Rectal smooth muscle tissue (tissue), 1 donor: ENCODE data around the gene PTDSS2.

Experiments
- H3K27ac ChIP-seq: one replicate; pipeline ENCODE4 v1.7.0; 2013; ENCODE audit warnings: low read depth, low read length, inconsistent platforms
- H3K27me3 ChIP-seq: one replicate; pipeline ENCODE4 v1.7.0; 2013; ENCODE audit warnings: low read length; ENCODE audit not compliant: control insufficient read depth, insufficient read depth
- H3K36me3 ChIP-seq: one replicate; pipeline ENCODE4 v1.7.0; 2013; ENCODE audit warnings: low read length; ENCODE audit not compliant: control insufficient read depth, insufficient read depth
- H3K4me1 ChIP-seq: one replicate; pipeline ENCODE4 v1.7.0; 2013; ENCODE audit warnings: low read length; ENCODE audit not compliant: control insufficient read depth, insufficient read depth
- H3K4me3 ChIP-seq: one replicate; pipeline ENCODE4 v1.7.0; 2013; ENCODE audit warnings: low read length
- H3K9ac ChIP-seq: one replicate; pipeline ENCODE4 v1.7.0; 2013; ENCODE audit warnings: low read length

PTDSS2 gene

DNA sequence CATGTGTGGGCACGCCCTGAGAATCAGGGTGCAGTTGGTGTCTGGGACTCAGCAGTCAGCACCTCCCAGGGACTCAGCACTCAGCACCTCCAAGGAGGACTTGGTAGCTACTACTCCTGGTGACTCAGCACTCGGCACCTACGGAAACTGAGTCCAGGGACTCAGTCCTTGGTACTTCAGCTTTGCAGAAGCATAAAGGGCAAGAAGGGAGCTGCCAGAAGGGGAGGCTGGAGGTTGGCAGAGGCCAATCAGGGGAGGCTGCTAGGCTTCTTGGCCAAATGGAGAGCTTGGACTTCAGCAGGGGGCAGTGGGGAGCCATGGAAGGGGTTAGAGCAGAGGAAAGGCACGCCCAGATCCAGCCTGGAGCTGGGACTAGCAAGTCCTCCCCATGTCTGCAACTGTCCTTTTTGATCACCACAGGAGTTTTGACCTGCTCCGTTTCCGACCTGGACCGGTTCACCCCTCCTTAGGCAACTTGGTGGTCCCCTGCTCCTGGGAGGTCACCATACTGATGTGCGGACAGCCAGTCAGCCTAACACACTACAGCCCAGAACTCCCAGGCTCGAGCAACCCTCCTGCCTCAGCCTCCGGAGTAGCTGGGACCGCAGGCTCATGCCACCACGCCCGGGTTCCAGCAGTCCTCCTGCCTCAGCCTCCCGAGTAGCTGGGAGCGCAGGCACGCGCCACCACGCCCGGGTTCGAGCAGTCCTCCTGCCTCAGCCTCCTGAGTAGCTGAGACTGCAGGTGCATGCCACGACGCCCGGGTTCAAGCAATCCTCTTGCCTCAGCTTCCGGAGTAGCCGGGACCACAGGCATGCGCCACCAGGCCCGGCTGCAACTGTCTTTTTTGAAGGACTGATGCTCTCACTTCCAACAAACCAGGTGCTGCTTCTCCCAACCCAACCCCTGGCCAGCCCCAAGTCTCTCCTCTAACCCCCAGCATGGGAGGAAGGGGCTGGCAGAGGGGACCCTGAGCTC is 9.7 kb upstream of the PTDSS2 start:
- Histone ChIP-seq H3K27ac (no peak overlapping the region), H3K4me3 (peak overlapping the region; percentile 54), H3K27me3 (no peaks in the 10 kb centered on the region), H3K9ac (no peak overlapping the region), H3K36me3 (no peaks in the 10 kb centered on the region), H3K4me1 (no peaks in the 10 kb centered on the region)

DNA sequence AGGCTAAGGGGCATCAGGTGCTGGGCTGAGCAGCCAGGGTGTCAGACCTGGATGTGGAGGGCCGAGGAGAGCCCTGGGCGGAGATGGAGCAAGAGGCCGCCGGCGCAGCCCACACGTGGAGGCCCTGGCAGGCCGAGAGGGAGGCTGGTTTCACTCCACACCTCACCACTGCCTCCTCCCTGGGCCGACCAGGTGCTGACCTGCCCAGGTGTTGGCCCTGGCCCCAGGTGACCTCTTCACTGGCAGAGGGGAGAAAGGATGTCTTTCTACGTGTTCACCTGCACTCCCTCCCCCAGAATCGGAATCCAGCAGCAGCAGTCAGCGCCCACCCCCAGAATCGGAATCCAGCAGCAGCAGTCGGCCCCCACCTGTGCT is 9.0 kb upstream of the PTDSS2 start:
- H3K4me3 ChIP-seq = peak overlapping the region; percentile 54
- H3K27me3 ChIP-seq = no peaks in the 10 kb centered on the region
- no peaks in the 10 kb centered on the region for H3K36me3 ChIP-seq
- no peak overlapping the region for H3K27ac ChIP-seq
- H3K4me1 ChIP-seq = no peaks in the 10 kb centered on the region
- no peak overlapping the region for H3K9ac ChIP-seq

DNA sequence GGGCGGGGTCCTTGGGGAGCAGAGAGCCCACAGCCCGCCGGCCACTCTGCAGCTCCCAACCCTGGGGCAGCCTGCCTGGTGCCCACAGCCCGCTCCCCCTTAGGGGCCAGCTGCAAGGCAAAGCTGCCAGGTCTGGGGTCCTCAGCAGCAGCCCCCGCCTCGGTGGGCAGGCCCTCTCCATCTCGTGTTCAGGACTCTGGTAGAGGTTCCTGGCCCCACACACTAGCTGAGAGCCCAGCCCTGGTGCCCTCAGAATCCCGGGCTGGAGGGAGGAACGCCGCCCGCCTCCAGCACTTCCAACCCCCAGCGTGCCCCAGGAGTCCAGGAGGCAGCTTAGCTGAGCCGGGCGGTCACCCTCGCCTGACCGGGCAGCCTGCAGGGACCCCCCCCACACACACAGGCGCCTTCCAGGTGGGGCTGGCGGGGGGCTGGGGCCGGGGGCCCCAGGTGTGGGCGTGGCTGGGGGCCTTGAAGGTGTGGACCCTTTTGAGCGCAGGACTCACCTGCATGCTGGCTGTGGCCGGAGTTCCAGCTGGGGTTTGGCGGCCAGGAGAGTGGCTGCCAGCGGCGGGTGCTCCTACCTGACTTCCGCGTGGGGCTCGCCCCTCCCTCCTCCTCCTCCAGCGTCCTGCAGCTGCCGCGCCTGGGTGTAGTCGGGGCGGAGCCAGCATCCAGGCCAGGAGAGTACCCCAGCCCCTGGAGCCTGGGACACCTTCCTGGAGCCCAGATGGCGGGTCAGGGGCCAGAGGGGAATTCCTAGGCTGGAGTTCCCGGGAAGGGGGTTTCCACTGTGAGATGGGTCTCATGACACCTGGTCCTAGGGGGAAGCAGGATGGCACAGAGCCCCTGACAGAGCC is 8.4 kb upstream of the PTDSS2 start, which contains the start of gene ANO9:
Gene ANO9, minus strand, starts transcription at position 594 of the 857 bp plus-strand sequence. Its CDS starts 85 bp downstream, at position 509.
- Histone ChIP-seq H3K27ac (no peak within 1 kb of the TSS), H3K27me3 (no peaks in the 10 kb centered on the region), H3K4me3 (peak within 1 kb of the TSS; percentile 54), H3K4me1 (no peaks in the 10 kb centered on the region), H3K9ac (no peak within 1 kb of the TSS), H3K36me3 (no peaks in the 10 kb centered on the region)

DNA sequence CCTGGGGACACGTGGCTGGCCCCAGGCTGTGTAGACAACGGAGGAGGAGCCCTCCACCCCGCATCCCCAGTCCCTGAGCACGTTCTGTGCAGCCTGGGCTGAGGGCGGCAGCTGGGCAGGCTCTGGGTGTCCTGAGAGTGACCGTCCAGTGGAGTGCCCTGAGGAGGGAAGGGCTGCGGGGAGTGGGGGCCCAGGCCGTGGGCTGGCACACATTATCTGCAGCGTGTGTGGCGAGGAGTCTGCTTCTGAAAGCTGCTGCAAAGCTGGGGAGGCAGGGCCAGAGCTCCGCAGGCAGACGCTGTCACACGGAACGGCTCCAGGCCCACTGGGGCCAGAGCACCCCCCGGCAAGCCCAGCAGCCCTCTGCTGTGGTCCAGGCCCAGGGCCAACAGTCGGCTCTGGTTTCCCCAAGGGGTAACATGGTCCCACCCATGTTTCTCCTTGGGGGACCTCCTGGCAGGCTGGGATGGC is 7.4 kb upstream of the PTDSS2 start:
- H3K4me3 ChIP-seq = no peak overlapping the region
- H3K27me3 ChIP-seq = no peaks in the 10 kb centered on the region
- H3K36me3 ChIP-seq = no peaks in the 10 kb centered on the region
- no peak overlapping the region for H3K27ac ChIP-seq
- no peaks in the 10 kb centered on the region for H3K4me1 ChIP-seq
- no peak overlapping the region for H3K9ac ChIP-seq

DNA sequence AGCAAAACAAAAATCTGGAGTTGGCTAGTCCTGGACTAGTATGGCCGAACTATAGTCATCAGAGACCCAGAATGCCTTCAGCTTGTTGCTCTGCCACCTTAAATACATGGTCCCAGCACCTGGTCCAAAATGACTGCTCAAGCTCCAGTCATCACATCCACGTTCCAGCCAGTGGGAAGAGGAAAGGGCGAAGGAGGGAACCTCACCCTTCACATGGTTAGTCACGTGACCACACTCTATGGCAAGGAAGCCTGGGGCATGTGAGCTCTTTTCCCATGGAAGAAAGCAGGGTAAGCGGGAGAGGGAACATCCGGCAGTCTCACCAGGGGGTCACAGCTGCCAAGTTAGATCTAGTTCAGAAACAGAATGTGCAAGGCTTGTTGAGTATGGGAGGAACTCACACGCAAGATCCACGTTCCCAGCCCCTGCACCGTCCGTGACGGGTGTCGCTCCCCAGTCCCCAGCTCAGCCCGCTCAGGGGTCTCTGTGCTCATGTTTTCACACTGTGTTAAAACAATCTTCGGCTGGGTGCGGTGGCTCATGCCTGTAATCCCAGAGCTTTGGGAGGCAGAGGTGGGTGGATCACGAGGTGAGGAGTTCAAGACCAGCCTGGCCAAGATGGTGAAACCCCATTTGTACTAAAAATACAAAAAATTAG is 6.4 kb upstream of the PTDSS2 start:
- Histone ChIP-seq H3K4me3 (no peak overlapping the region), H3K4me1 (peaks cover 4% of the 10 kb centered on the region), H3K36me3 (no peaks in the 10 kb centered on the region), H3K27ac (no peak overlapping the region), H3K27me3 (no peaks in the 10 kb centered on the region), H3K9ac (no peak overlapping the region)

DNA sequence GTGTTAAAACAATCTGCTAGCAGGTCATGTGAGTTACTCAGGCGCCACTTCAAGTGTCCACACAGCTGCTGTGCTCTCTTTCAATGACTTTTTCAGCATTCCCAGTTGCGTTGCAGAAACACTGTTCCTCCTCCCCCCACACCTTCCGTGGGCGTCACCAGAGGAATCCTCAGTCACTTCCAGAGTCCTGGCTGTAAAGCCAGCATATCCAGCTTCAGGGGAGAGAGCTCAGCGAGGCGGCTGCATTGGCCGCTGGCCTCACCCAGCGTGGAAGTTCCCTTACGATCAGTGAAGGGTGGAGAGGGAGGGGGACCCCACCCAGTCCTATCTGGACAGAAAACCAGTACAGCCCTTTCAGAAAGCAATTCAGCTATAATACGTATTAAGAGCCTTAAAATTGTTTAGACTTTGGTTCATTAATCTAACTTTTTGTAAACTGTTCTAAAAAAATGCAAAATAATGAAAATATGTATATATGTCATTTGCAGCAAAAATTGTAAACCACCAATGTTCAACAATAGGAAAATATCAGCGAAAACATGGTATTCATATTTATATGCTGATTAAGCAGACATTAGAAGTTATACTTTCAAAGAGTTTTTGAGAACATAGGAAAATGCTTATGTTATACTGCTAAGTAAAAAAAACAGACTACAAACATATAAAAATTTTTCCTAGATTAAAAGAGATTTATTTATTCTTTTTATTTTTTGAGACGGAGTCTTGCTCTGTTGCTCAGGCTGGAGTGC is 5.5 kb upstream of the PTDSS2 start:
- Histone ChIP-seq H3K27ac (no peak overlapping the region), H3K9ac (no peak overlapping the region), H3K27me3 (no peaks in the 10 kb centered on the region), H3K36me3 (no peaks in the 10 kb centered on the region), H3K4me3 (no peak overlapping the region), H3K4me1 (peaks cover 7% of the 10 kb centered on the region)

DNA sequence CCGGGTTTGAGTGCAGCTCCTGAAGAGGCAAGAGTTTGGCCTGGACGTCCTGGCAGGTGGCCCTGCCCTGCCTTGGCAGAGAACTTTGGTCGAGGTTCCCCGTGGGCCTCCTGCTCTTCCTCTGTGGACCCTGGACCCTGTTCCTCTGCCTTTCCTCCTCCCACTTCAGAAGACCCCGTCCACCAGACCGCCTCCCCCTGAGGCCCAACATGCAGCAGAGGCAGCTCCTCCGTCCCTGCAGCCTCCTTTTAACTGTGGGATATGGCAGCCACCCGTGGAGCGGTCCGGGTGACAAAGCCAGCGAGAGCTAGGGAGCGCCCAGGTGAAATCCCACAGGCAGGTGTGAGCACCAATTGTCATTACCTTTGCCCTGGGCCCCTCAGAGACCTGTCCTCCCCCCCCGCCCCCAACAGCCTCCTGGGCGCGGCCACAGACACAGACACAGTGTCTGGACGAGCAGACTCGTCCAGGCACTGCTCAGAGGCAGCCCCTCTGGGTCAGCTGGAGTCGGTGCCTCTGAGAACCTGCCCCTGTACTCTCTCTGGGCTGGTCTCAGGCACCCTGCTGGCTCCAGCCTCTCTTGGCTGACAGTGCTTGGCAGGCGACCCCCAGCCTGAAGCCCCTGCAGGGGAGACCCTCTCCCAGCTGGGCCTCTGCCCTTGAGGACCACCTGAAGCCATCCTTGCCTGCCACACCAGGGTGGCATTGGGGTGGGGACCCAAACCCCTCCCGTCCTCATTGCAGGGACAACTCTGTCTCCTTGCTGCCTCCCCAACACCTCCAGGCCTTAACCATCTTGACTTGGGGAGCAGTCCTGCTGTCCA is 4.1 kb upstream of the PTDSS2 start:
- H3K4me1 ChIP-seq = peaks cover 7% of the 10 kb centered on the region
- no peaks in the 10 kb centered on the region for H3K36me3 ChIP-seq
- no peak overlapping the region for H3K27ac ChIP-seq
- H3K27me3 ChIP-seq = no peaks in the 10 kb centered on the region
- no peak overlapping the region for H3K4me3 ChIP-seq
- H3K9ac ChIP-seq = no peak overlapping the region

DNA sequence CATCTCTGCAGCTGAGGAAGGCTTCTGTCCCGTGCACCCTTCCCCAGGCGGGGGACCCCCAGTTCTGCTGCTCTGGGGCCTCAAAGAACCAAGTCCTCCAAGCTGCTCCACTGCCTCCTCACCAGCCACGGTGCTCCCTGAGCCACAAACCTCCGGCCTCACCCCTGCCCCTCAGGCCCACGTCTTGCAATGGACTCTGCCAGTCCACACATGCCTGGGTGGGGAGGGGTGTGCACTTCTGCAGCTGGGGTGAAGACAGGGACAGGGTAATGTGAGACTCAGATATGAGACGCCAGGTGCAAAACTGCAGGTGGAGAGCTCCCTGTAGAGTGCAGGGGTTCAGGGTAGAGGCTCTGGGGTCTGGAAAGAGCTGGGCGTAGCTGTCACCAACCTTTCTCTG is 3.2 kb upstream of the PTDSS2 start:
- Histone ChIP-seq H3K27me3 (no peaks in the 10 kb centered on the region), H3K4me1 (peaks cover 12% of the 10 kb centered on the region), H3K9ac (no peak overlapping the region), H3K36me3 (no peaks in the 10 kb centered on the region), H3K4me3 (peak overlapping the region; percentile 1), H3K27ac (no peak overlapping the region)

DNA sequence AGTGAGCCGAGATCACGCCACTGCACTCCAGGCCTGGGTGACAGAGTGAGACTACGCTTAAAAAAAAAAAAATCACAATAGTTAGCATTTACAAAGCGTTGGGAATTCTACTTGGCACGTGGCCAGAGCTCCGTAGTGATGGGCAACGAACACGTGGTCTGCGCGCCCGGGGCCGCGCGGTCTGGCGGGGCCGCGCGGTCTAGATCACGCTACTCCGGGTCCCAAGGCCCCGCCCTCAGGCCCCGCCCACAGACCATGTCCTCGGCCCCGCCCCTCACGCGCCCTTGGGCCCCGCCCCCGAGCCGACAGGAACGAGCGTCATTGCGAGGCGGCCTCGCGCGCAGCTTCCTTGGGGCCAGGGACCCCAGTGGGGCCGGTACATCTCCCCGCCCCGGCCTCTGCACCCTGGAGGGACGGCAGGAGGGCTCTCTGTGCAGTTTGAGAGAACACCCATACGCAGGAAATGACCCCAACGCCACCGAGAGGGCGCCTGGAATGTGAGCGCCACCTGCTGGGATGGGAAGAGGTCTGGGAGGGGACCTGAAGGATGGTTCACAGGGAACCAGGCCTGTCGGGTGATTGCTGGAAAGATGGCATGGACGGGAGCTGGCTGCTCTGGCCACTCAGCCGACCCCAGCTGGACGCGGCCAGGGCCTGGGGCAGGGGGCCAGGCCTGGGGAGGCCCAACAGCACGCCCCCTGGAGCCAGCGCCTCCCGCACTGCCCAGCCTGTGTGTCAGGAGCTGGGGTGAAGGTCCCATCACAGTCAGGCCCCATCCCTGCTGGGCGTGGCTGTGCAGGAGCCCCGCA is 2.0 kb upstream of the PTDSS2 start:
- Histone ChIP-seq H3K9ac (peak overlapping the region; percentile 67), H3K4me1 (peaks cover 12% of the 10 kb centered on the region)

DNA sequence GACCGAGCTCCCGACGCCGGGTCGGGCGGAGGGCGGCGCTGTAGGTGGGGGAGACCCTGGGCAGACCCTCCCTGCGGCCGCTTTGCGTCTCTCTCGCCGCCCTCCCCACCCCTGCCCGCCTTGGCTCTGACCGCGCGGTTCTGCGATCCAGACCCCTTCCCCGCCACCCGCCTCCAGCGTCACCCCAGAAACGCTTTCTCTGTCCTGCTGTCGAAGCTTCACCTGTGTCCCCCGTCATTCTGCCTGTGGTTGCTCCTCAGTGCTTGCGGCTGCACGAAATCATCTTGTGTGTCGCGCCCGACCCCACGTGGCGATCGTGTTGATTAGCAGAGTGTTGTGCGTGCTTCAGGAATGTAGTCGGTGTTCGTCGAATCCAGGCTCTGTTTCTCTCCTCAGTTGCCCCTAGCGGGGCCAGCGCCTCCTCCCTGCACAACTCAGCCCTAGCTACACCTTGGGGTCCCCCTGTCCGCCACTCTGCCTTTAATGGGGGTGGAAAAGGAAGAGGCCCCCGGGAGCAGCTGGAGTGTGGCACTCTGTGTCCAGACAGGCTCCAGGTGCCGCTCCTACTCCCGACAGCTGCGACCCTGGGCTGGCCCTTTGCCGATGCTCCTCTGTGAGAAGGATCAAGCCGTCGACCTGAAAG is 851 bp downstream of the PTDSS2 start:
- peak overlapping the region; percentile 85 for H3K27ac ChIP-seq
- H3K4me3 ChIP-seq = peak overlapping the region; percentile 85
- H3K27me3 ChIP-seq = no peaks in the 10 kb centered on the region
- peaks cover 12% of the 10 kb centered on the region for H3K4me1 ChIP-seq
- H3K36me3 ChIP-seq = no peaks in the 10 kb centered on the region
- H3K9ac ChIP-seq = no peak overlapping the region

More for the DNA sequence above, 2.0 kb upstream of the PTDSS2 start:
- H3K27me3 ChIP-seq = no peaks in the 10 kb centered on the region
- H3K36me3 ChIP-seq = no peaks in the 10 kb centered on the region
- H3K27ac ChIP-seq = peak overlapping the region; percentile 94
- H3K4me3 ChIP-seq = peak overlapping the region; percentile 96
